ENCODE data around the gene ASF1A. TPM values are rescaled to one million over a fixed set of nuclear protein-coding genes. Genes with fewer than 3 reads are reported as not detected.
A peak's percentile ranks its signal among the peaks of the same experiment; 100 is the strongest.

ASF1A gene
- total and polyA plus RNA-seq, 9 of the 15 experiments (the other 6 are each of a cell fraction or from before 2014, with no cell fraction given) = 31.5 to 45.3 (median 34.8) TPM

DNA sequence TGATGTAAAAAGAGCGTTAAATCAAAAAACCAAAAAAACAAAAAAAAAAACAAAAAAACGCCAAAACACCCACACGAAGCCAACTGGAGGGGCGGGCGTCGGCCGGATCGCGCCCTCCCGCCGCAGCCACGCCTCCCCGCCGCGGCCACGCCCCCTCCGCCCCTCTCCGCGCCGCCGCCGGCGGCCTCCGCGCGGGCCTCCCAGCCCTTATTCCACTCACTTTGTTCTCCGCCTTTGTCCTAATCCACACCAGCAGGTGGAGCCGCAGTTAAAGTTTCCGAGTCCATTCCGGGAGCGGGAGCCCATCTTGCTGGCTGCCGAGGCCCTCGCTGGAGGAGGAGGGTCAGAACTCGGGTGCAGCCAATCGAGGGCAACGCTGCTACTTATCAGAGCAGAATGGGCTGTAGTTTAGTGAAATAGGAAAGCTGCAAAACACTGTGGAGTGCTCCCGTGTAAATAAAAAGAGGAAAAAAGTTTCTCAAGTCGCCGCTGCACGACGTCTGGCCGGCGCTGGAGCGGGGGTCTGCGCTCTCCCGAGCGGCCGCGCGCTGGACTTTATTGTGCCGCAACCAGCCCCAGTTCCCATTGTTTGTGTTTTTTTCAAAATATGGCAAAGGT is at the start of gene ASF1A (continued):
- TF ChIP-seq, protein P1, sequence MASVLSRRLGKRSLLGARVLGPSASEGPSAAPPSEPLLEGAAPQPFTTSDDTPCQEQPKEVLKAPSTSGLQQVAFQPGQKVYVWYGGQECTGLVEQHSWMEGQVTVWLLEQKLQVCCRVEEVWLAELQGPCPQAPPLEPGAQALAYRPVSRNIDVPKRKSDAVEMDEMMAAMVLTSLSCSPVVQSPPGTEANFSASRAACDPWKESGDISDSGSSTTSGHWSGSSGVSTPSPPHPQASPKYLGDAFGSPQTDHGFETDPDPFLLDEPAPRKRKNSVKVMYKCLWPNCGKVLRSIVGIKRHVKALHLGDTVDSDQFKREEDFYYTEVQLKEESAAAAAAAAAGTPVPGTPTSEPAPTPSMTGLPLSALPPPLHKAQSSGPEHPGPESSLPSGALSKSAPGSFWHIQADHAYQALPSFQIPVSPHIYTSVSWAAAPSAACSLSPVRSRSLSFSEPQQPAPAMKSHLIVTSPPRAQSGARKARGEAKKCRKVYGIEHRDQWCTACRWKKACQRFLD (CRISPR knock-in tag; IDR thresholded peaks at IDR 0.05) = 0 out of 2 replicates have a peak, but pooled peaks have one; percentile 46
- TF ChIP-seq GATAD2B (IDR thresholded peaks at IDR 0.05; ENCODE audit: borderline replicate concordance) = peak; percentile 99
- no peak for TF ChIP-seq FOXA1 (IDR thresholded peaks at IDR 0.05; ENCODE audit: borderline replicate concordance)
- TF ChIP-seq SREBF2 (CRISPR knock-in tag; IDR thresholded peaks at IDR 0.05) = no peak
- TF ChIP-seq GABPA (tag; conservative IDR thresholded peaks at IDR 0.05; ENCODE audit: low read depth) = peak; percentile 41; the same call in 1 of the 2 replicates
- TF ChIP-seq PRMT5 (CRISPR knock-in tag; IDR thresholded peaks at IDR 0.05) = no peak
- TF ChIP-seq ATF7 (IDR thresholded peaks at IDR 0.05) = peak; percentile 54; the same call in 1 of the 2 replicates
- TF ChIP-seq SIN3B (IDR thresholded peaks at IDR 0.05; ENCODE audit: low read depth) = peak; percentile 37; the same call in 1 of the 2 replicates
- TF ChIP-seq FOXJ3 (CRISPR knock-in tag; IDR thresholded peaks at IDR 0.05) = no peak
- TF ChIP-seq KAT8 (IDR thresholded peaks at IDR 0.05; ENCODE audit: low read depth) = 0 out of 2 replicates have a peak, but pooled peaks have one; percentile 0
- TF ChIP-seq ZNF431 (CRISPR knock-in tag; IDR thresholded peaks at IDR 0.05) = no peak
- TF ChIP-seq TBL1XR1 (IDR thresholded peaks at IDR 0.05; ENCODE audit: low read length in 2 of 2) = peak; percentile 24 to 43; a peak in 2 of 4 replicates
- no peak for TF ChIP-seq NR2C1 (IDR thresholded peaks at IDR 0.05)
- TF ChIP-seq NR2C1 (tag; IDR thresholded peaks at IDR 0.05) = no peak
- TF ChIP-seq MEIS2 (IDR thresholded peaks at IDR 0.05; ENCODE audit: partially characterized antibody) = peak; percentile 3
- TF ChIP-seq ZNF766 (CRISPR knock-in tag; conservative IDR thresholded peaks at IDR 0.05) = no peak
- TF ChIP-seq, protein P2, sequence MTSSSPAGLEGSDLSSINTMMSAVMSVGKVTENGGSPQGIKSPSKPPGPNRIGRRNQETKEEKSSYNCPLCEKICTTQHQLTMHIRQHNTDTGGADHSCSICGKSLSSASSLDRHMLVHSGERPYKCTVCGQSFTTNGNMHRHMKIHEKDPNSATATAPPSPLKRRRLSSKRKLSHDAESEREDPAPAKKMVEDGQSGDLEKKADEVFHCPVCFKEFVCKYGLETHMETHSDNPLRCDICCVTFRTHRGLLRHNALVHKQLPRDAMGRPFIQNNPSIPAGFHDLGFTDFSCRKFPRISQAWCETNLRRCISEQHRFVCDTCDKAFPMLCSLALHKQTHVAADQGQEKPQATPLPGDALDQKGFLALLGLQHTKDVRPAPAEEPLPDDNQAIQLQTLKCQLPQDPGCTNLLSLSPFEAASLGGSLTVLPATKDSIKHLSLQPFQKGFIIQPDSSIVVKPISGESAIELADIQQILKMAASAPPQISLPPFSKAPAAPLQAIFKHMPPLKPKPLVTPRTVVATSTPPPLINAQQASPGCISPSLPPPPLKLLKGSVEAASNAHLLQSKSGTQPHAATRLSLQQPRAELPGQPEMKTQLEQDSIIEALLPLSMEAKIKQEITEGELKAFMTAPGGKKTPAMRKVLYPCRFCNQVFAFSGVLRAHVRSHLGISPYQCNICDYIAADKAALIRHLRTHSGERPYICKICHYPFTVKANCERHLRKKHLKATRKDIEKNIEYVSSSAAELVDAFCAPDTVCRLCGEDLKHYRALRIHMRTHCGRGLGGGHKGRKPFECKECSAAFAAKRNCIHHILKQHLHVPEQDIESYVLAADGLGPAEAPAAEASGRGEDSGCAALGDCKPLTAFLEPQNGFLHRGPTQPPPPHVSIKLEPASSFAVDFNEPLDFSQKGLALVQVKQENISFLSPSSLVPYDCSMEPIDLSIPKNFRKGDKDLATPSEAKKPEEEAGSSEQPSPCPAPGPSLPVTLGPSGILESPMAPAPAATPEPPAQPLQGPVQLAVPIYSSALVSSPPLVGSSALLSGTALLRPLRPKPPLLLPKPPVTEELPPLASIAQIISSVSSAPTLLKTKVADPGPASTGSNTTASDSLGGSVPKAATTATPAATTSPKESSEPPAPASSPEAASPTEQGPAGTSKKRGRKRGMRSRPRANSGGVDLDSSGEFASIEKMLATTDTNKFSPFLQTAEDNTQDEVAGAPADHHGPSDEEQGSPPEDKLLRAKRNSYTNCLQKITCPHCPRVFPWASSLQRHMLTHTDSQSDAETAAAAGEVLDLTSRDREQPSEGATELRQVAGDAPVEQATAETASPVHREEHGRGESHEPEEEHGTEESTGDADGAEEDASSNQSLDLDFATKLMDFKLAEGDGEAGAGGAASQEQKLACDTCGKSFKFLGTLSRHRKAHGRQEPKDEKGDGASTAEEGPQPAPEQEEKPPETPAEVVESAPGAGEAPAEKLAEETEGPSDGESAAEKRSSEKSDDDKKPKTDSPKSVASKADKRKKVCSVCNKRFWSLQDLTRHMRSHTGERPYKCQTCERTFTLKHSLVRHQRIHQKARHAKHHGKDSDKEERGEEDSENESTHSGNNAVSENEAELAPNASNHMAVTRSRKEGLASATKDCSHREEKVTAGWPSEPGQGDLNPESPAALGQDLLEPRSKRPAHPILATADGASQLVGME (CRISPR knock-in tag; IDR thresholded peaks at IDR 0.05) = no peak
- peak; percentile 85; the same call in 1 of the 2 replicates for TF ChIP-seq SMAD4 (CRISPR knock-in tag; conservative IDR thresholded peaks at IDR 0.05)
- TF ChIP-seq ZNF764 (CRISPR knock-in tag; IDR thresholded peaks at IDR 0.05; ENCODE audit: low read depth) = no peak
